Vagina (tissue), 2 donors: ENCODE results near the gene CHRM5. TPM values are rescaled to one million over a fixed set of nuclear protein-coding genes. Genes with fewer than 3 reads are reported as not detected.

Experiments used
- DNase-seq, 2 donors: peaks; one replicate each; pipeline ENCODE4 v3.0.0-alpha.2; 2017; ENCODE audit errors: extremely low spot score in 2 of 2
- H3K27ac ChIP-seq: fragments of 200-600 bp; sonication (generic); one replicate; pipeline ENCODE4 v1.5.1; 2019
- H3K27me3 ChIP-seq: fragments of 200-600 bp; sonication (generic); one replicate; pipeline ENCODE4 v1.5.1; 2019
- H3K36me3 ChIP-seq, 2 donors: fragments of 200-600 bp; sonication (generic); one replicate each; pipeline ENCODE4 v1.5.1; 2017 to 2019
- H3K4me1 ChIP-seq: fragments of 200-600 bp; sonication (generic); one replicate; pipeline ENCODE4 v1.5.1; 2019
- H3K4me3 ChIP-seq, 2 donors: fragments of 200-600 bp; sonication (generic); 1 replicate in 1 of 2; 2 replicates in 1 of 2; pipeline ENCODE4 v1.5.1; 2016 to 2019
- H3K9me3 ChIP-seq: fragments of 200-600 bp; sonication (generic); one replicate; pipeline ENCODE4 v1.5.1; 2019
- POLR2A ChIP-seq, 2 donors: fragments of 450-650 bp; IDR thresholded peaks; one replicate each; pipeline ENCODE4 v1.6.1; 2017; ENCODE audit warnings: antibody characterized with exemption in 2 of 2, mild to moderate bottlenecking in 2 of 2, moderate library complexity in 2 of 2
- POLR2AphosphoS5 ChIP-seq, 2 donors: sonication (generic); formaldehyde crosslinking; IDR thresholded peaks; one replicate each; pipeline ENCODE4 v1.9.0; 2017; ENCODE audit warnings: antibody characterized with exemption in 2 of 2, mild to moderate bottlenecking in 2 of 2, low read depth in 1 of 2; ENCODE audit not compliant: insufficient read depth in 1 of 2
- intact Hi-C: fragments of 100-400 bp; cut with DNase I; formaldehyde crosslinking; loops from one replicate; pipeline ENCODE4 v1.15.1; 2023
- total RNA-seq: library from RNA; depleted of rRNA; stranded (reverse); fragments of >200 nt; gene quantifications from one replicate; pipeline ENCODE4 v1.2.3, GENCODE V29; 2016
- TF ChIP-seq, protein P1 (sequence below), 3 experiments: fragments of 450-650 bp in 2 of 3; fragments of 200-600 bp in 1 of 3; sonication (generic) in 1 of 3; IDR thresholded peaks; one replicate each; pipeline ENCODE4 v1.5.1; 2017 to 2019; ENCODE audit warnings: antibody characterized with exemption in 3 of 3, mild to moderate bottlenecking in 2 of 3, moderate library complexity in 2 of 3

CHRM5 gene
- total RNA-seq, 1 donor from 2014 or later = not detected

DNA sequence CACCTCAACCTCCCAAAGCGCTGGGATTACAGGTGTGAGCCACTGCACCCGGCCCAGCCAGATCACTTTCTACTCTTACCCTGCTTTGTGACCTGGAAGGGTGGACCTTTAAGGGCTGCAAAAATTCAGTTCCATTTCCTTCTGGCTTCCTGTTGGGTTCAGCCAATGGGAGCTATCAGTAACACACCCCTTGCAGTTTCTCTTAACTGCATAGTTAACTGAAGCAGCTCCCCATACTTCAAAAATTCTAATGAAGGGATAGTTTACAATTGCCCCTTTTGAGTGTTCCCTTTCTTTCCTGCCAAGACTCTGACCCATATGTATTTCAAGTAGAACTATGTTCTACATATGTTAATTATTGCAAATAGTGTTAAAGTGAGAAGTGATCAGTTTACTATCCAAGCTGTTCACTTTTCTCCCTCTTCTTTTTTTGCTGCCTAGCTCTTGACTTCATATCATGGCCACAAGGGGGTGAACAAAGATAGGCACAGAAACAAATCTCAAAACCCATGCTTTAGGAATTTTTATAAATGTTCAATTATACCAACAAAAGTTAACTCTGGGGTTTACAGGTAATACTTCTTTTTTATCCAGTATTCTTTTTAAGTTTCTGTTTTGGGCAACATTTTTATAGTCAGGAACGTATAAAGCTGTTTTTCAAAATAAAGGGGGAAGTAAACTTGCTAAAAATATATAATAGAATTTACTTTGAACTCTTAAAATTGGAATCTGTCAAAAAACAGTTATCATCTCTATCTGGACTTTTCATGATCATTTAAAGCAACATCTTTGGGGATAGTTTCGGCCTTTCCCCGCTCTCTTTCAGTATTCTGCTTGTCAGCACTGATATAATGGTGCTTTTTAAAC lies 141.7 kb downstream of the CHRM5 start:
- no peaks in the 10 kb centered on the region for H3K27me3 ChIP-seq
- no peak for DNase-seq
- TF ChIP-seq, protein P1, sequence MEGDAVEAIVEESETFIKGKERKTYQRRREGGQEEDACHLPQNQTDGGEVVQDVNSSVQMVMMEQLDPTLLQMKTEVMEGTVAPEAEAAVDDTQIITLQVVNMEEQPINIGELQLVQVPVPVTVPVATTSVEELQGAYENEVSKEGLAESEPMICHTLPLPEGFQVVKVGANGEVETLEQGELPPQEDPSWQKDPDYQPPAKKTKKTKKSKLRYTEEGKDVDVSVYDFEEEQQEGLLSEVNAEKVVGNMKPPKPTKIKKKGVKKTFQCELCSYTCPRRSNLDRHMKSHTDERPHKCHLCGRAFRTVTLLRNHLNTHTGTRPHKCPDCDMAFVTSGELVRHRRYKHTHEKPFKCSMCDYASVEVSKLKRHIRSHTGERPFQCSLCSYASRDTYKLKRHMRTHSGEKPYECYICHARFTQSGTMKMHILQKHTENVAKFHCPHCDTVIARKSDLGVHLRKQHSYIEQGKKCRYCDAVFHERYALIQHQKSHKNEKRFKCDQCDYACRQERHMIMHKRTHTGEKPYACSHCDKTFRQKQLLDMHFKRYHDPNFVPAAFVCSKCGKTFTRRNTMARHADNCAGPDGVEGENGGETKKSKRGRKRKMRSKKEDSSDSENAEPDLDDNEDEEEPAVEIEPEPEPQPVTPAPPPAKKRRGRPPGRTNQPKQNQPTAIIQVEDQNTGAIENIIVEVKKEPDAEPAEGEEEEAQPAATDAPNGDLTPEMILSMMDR (IDR thresholded peaks at IDR 0.05) = peak in 1 of 3 experiments; percentile 21
- no peak for TF ChIP-seq POLR2AphosphoS5 (IDR thresholded peaks at IDR 0.05; ENCODE audit: insufficient read depth in 1 of 2, low read depth in 1 of 2)
- H3K9me3 ChIP-seq = no peaks in the 10 kb centered on the region
- H3K4me3 ChIP-seq = no peak overlapping the region
- intact Hi-C loops = no loop called here
- no peaks in the 10 kb centered on the region for H3K4me1 ChIP-seq
- no peak overlapping the region for H3K27ac ChIP-seq
- no peaks in the 10 kb centered on the region for H3K36me3 ChIP-seq

DNA sequence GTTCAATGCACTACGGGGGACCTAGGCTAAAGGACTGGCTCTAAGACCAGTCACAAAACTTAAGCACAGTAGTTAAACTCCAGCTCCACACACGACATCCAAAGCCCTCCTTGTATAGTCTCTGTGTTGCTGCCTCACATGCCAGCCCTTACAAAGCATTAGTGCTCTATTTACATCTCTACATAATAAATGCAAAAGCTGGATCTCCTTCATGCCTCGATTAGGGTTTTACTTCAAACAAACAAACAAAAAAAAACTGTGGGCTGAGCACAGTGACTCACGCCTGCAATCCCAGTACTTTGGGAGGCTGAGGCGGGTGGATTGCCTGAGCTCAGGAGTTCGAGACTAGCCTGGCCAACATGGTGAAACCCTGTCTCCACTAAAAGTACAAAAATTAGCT lies 143.2 kb downstream of the CHRM5 start:
- H3K4me1 ChIP-seq = no peaks in the 10 kb centered on the region
- intact Hi-C loops = no loop called here

DNA sequence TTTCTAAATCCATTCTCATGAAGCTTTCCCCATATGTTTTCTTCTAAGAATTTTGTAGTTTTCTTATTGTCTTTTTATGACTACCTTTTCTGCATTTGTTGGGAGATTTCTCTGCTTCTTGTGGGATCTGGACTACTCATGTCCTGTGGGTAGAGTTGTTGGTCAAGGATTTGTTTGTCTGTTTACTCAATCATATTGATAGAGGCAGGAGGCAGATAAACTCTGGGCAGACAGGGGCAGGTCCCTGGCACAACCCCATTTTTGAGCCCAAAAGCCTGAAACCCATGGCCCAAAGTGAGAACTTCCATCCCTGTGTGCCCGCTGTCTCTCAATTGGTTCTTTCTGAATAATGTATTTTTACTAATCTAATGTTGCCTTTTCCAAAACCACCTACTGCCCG lies 145.9 kb downstream of the CHRM5 start:
- Histone ChIP-seq H3K27ac (no peak overlapping the region), H3K36me3 (no peaks in the 10 kb centered on the region), H3K4me3 (no peak overlapping the region), H3K9me3 (no peaks in the 10 kb centered on the region), H3K27me3 (no peaks in the 10 kb centered on the region), H3K4me1 (no peaks in the 10 kb centered on the region)
- DNase-seq = no peak
- TF ChIP-seq, protein P1 (IDR thresholded peaks at IDR 0.05) = no peak
- TF ChIP-seq POLR2AphosphoS5 (IDR thresholded peaks at IDR 0.05; ENCODE audit: insufficient read depth in 1 of 2, low read depth in 1 of 2) (no peak), POLR2A (IDR thresholded peaks at IDR 0.05) (no peak)
- intact Hi-C loops = no loop called here

More for the DNA sequence above, 143.2 kb downstream of the CHRM5 start:
- Histone ChIP-seq H3K27ac (no peak overlapping the region), H3K4me3 (no peak overlapping the region), H3K36me3 (no peaks in the 10 kb centered on the region), H3K27me3 (no peaks in the 10 kb centered on the region), H3K9me3 (no peaks in the 10 kb centered on the region)
- TF ChIP-seq POLR2AphosphoS5 (IDR thresholded peaks at IDR 0.05; ENCODE audit: insufficient read depth in 1 of 2, low read depth in 1 of 2) (no peak), POLR2A (IDR thresholded peaks at IDR 0.05) (no peak)
- TF ChIP-seq, protein P1 (IDR thresholded peaks at IDR 0.05) = no peak
- no peak for DNase-seq

DNA sequence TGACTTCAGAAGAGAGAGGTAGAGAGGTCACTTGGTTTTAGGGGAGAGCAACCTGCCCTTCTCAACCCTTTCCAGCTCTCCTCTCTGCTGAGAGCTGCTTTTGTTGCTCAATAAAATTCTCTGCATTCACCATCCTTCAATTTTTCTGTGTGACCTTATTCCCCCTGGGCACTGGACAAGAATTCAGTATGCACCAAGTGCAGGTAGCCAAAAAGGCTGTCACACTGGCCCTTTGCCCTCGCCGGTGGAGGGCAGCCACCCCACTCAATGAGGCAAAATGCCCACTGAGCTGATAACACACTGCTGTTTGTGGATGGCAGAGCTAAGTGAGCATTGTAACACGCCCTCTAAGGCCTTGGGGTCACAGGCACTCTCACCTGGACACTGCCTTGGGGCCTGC lies 146.4 kb downstream of the CHRM5 start:
- no peaks in the 10 kb centered on the region for H3K9me3 ChIP-seq
- DNase-seq = no peak
- H3K36me3 ChIP-seq = no peaks in the 10 kb centered on the region
- no peaks in the 10 kb centered on the region for H3K4me1 ChIP-seq
- H3K27ac ChIP-seq = no peak overlapping the region
- TF ChIP-seq, protein P1 (IDR thresholded peaks at IDR 0.05) = no peak
- TF ChIP-seq POLR2A (IDR thresholded peaks at IDR 0.05) (no peak), POLR2AphosphoS5 (IDR thresholded peaks at IDR 0.05; ENCODE audit: insufficient read depth in 1 of 2, low read depth in 1 of 2) (no peak)
- H3K4me3 ChIP-seq = no peak overlapping the region
- no peaks in the 10 kb centered on the region for H3K27me3 ChIP-seq
- intact Hi-C loops = no loop called here

DNA sequence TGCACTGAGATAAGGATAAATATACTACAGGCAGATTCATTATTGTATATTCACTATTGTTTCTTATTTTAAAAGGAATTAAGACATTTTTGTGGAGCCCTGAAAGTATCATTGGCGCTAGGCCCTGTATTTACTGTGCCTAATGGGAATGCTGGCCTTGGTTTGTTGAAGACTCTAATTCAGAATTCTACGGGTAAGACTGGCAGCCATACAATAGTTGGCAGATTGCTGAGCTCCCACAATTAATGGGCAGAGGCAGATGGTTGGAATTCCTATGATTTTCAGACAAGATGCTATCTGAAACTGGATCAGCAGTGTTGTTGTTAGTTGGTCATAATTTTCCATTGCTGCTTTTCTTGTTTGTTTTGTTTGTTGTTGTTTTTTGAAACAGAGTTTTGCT lies 148.3 kb downstream of the CHRM5 start:
- intact Hi-C loops = no loop called here
- TF ChIP-seq POLR2AphosphoS5 (IDR thresholded peaks at IDR 0.05; ENCODE audit: insufficient read depth in 1 of 2, low read depth in 1 of 2) = no peak
- H3K27me3 ChIP-seq = no peaks in the 10 kb centered on the region
- H3K4me1 ChIP-seq = no peaks in the 10 kb centered on the region
- H3K36me3 ChIP-seq = no peaks in the 10 kb centered on the region
- H3K27ac ChIP-seq = no peak overlapping the region
- no peak for DNase-seq
- H3K9me3 ChIP-seq = no peaks in the 10 kb centered on the region
- no peak overlapping the region for H3K4me3 ChIP-seq

Other genes with a start within 250 kb of the CHRM5 start
- 7.4 TPM for gene AVEN, start 70.7 kb downstream of the CHRM5 start, total RNA-seq
- 31.4 TPM for gene EMC7, start 133.4 kb downstream of the CHRM5 start, total RNA-seq
- 1.5 TPM for gene PGBD4, start 133.6 kb downstream of the CHRM5 start, total RNA-seq
- 50.3 TPM for gene KATNBL1, start 241.6 kb downstream of the CHRM5 start, total RNA-seq